Mucosa of rectum (tissue), 2 donors: ENCODE results near the gene GPR150.
A peak's percentile ranks its signal among the peaks of the same experiment; 100 is the strongest.

ENCODE experiments used
- H3K27ac ChIP-seq, 2 donors: one replicate each; pipeline ENCODE4 v1.7.0; 2013; ENCODE audit warnings: inconsistent platforms in 2 of 2, low read depth in 2 of 2, low read length in 2 of 2
- H3K27me3 ChIP-seq, 2 donors: one replicate each; pipeline ENCODE4 v1.7.0; 2013; ENCODE audit warnings: low read length in 2 of 2; ENCODE audit not compliant: control insufficient read depth in 2 of 2, insufficient read depth in 2 of 2
- H3K36me3 ChIP-seq, 2 donors: one replicate each; pipeline ENCODE4 v1.7.0; 2013; ENCODE audit warnings: low read length in 2 of 2; ENCODE audit not compliant: control insufficient read depth in 2 of 2, insufficient read depth in 2 of 2
- H3K4me1 ChIP-seq, 2 donors: one replicate each; pipeline ENCODE4 v1.7.0; 2013; ENCODE audit warnings: low read length in 2 of 2, mild to moderate bottlenecking in 1 of 2; ENCODE audit not compliant: control insufficient read depth in 2 of 2, insufficient read depth in 2 of 2
- H3K4me3 ChIP-seq, 2 donors: one replicate each; pipeline ENCODE4 v1.7.0; 2013; ENCODE audit warnings: low read length in 2 of 2
- H3K9ac ChIP-seq, 2 donors: one replicate each; pipeline ENCODE4 v1.7.0; 2013; ENCODE audit warnings: low read length in 2 of 2, low read depth in 1 of 2, mild to moderate bottlenecking in 1 of 2
- H3K9me3 ChIP-seq, 2 donors: one replicate each; pipeline ENCODE4 v1.7.0; 2013; ENCODE audit warnings: low read length in 2 of 2; ENCODE audit not compliant: control insufficient read depth in 2 of 2
- donor health status: healthy.
- donor health status: Normal muscosa, but diverticular disease.

The GPR150 gene

DNA sequence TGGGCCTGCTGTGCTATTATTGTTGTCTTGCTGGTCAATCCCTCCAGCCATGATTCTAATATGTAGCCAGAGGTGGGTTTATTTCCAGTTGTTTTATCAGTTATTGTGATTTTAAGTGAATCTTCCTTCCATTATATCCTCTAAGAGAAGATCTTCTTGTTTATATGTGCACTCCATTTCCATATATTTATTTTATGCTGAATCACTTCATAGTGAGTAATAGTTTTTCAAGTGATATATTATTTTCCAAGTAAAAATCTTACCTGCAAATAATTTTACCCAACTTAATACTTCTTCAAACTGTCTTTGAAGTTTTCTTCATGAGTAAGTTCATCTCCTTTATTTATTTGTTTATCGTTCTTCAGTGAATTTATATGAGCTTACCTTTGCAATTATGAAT lies 13.5 kb upstream of the GPR150 start:
- no peaks in the 10 kb centered on the region for H3K9me3 ChIP-seq
- no peaks in the 10 kb centered on the region for H3K4me1 ChIP-seq
- H3K27ac ChIP-seq: no peak overlapping the region
- H3K27me3 ChIP-seq: no peaks in the 10 kb centered on the region
- no peak overlapping the region for H3K4me3 ChIP-seq
- peaks cover 0 to 2% of the 10 kb centered on the region in 2 donors for H3K36me3 ChIP-seq
- H3K9ac ChIP-seq: no peak overlapping the region

DNA sequence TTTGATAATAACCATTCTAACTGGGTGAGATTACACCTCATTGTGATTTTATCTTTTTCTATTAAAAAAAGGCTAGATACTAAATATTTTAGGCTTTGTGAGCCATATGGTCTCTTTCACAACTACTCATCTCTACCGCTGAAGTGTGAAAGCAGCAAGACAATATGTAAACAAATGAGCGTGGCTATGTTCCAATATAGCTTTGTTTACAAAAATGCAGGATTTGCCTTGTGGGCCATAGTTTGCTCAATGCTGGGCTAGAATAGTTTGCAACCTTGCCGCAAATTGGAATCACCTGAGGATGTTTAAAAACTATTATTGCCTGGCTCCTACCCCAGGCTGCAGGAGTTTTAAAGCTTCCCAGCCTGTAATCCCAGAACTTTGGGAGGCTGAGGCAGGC lies 10.2 kb upstream of the GPR150 start:
- Histone ChIP-seq H3K27ac (no peak overlapping the region), H3K4me3 (no peak overlapping the region), H3K36me3 (no peaks in the 10 kb centered on the region), H3K4me1 (no peaks in the 10 kb centered on the region), H3K9ac (no peak overlapping the region), H3K9me3 (no peaks in the 10 kb centered on the region), H3K27me3 (no peaks in the 10 kb centered on the region)

GRCh38 chr5:95610546-95610945 lies 9.3 kb upstream of the GPR150 start:
- H3K4me3 ChIP-seq: no peak overlapping the region
- no peaks in the 10 kb centered on the region for H3K36me3 ChIP-seq
- no peaks in the 10 kb centered on the region for H3K9me3 ChIP-seq
- H3K27ac ChIP-seq: no peak overlapping the region
- no peaks in the 10 kb centered on the region for H3K27me3 ChIP-seq
- no peaks in the 10 kb centered on the region for H3K4me1 ChIP-seq
- H3K9ac ChIP-seq: no peak overlapping the region

DNA sequence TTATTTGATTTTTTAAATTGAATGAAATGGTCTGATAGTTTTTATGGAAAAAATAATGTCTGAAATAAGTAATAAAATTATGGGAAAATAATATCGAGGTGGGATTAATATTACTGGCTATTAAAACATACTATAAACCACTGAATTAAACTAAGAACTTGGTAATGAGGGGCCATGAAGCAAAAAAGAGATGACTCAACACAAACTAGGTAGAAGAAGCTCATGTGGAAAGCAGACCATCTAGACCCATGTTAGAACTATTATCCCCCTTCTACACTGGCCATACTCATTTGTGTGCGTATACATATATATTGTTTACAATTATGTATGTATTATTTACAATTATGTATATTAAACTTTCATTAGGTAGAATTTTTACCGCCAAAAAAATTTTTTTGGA lies 8.5 kb upstream of the GPR150 start:
- Histone ChIP-seq H3K4me1 (no peaks in the 10 kb centered on the region), H3K9me3 (no peaks in the 10 kb centered on the region), H3K4me3 (no peak overlapping the region), H3K36me3 (no peaks in the 10 kb centered on the region), H3K27me3 (no peaks in the 10 kb centered on the region), H3K27ac (no peak overlapping the region), H3K9ac (no peak overlapping the region)

DNA sequence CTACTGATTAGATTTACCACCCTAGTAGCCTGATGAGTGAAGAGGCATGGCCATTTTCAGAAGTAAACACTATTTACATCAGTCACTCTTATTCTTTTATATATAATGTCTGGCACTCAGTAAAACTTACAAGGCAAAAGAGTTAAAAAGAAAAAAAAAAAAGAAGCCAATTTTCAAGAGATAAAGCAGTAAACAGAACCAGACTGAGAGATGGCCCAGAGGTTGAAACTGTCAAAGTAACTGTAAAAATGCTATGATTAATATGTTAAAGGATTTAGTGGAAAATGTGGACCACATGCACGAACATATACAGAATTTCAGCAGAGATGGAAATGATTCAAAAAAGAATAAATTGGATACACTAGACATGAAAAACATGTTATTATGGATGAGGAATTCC lies 6.4 kb upstream of the GPR150 start:
- no peak overlapping the region for H3K9ac ChIP-seq
- no peaks in the 10 kb centered on the region for H3K27me3 ChIP-seq
- no peaks in the 10 kb centered on the region for H3K9me3 ChIP-seq
- H3K4me3 ChIP-seq: no peak overlapping the region
- no peaks in the 10 kb centered on the region for H3K4me1 ChIP-seq
- no peak overlapping the region for H3K27ac ChIP-seq
- H3K36me3 ChIP-seq: no peaks in the 10 kb centered on the region

DNA sequence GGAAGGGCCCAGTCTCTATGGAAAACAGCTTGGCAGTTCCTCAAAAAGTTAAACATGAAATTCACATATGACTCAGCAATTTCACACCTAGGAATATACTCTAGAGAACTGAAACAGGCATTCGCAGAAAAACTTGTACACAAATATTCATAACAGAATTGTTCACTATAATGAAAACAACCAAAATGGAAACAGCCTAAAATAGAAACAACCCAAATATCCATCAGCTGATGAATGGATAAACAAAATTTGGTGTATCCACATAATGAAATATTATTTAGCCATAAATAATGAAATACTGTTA lies 4.8 kb upstream of the GPR150 start:
- H3K27me3 ChIP-seq: no peaks in the 10 kb centered on the region
- H3K4me3 ChIP-seq: no peak overlapping the region
- no peak overlapping the region for H3K27ac ChIP-seq
- H3K4me1 ChIP-seq: peaks cover 2 to 9% of the 10 kb centered on the region in 2 donors
- no peaks in the 10 kb centered on the region for H3K36me3 ChIP-seq
- no peak overlapping the region for H3K9ac ChIP-seq
- no peaks in the 10 kb centered on the region for H3K9me3 ChIP-seq

DNA sequence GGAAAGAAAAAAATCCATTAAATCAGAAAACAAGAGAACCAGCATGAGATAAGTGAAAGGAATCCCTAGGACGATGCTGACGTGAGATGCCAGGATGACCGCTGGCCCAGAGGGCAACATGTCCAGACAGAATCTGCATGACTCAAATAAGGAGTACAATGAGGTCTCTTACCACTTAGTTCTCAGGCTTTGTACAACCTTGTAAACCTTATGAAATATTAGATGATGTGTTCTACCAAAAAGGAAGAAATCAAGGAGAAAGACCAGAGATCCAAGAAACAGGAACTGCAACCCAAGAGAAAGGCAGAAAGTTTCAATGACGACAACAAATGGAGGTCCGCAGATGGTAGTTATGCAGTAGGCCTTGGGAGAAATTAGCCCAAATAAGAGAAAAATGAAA lies 2.8 kb upstream of the GPR150 start:
- H3K9ac ChIP-seq: no peak overlapping the region
- no peaks in the 10 kb centered on the region for H3K36me3 ChIP-seq
- no peaks in the 10 kb centered on the region for H3K9me3 ChIP-seq
- peaks cover 7 to 13% of the 10 kb centered on the region in 2 donors for H3K4me1 ChIP-seq
- H3K27me3 ChIP-seq: no peaks in the 10 kb centered on the region
- no peak overlapping the region for H3K27ac ChIP-seq
- H3K4me3 ChIP-seq: no peak overlapping the region

GRCh38 chr5:95619096-95619495 lies 791 bp upstream of the GPR150 start:
- peak overlapping the region in 1 of 2 donors; percentile 58 for H3K9ac ChIP-seq

DNA sequence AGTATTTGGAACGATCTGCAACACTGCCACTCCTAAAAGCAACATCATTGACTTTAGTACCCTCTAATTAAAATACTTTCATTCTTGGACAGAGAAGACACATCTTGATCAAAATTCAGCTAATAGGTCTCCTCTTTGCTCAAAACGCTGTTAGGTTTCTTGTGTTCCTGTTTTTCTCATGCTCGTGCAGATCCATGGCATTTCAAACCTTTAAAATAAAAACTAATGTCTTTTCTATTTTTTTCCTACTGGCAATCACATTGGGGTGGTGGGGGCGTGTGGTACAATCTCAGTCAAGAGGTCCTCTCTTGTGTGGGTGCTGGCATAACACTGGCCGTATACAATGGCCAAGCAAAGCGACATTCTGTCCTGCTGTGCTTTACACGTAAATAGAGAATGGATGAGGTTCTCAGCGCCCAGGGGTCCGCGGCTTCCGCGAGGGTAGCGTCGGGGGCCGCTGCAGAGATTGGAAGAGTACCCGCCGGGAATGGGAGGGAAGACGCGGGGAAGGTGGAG lies 315 bp upstream of the GPR150 start:
- no peak overlapping the region for H3K27ac ChIP-seq
- peaks cover 7 to 13% of the 10 kb centered on the region in 2 donors for H3K4me1 ChIP-seq
- H3K4me3 ChIP-seq: peak overlapping the region; percentile 68 to 80

More at GRCh38 chr5:95619096-95619495, 791 bp upstream of the GPR150 start:
- no peaks in the 10 kb centered on the region for H3K36me3 ChIP-seq
- no peaks in the 10 kb centered on the region for H3K27me3 ChIP-seq
- no peaks in the 10 kb centered on the region for H3K9me3 ChIP-seq
- H3K4me1 ChIP-seq: peaks cover 7 to 13% of the 10 kb centered on the region in 2 donors
- no peak overlapping the region for H3K27ac ChIP-seq
- peak overlapping the region in 1 of 2 donors; percentile 80 for H3K4me3 ChIP-seq

GRCh38 chr5:95620870-95621838 lies 1.3 kb downstream of the GPR150 start:
- Histone ChIP-seq H3K4me3 (peak overlapping the region; percentile 66 to 68), H3K27me3 (no peaks in the 10 kb centered on the region), H3K9me3 (no peaks in the 10 kb centered on the region), H3K9ac (peak overlapping the region in 1 of 2 donors; percentile 58), H3K36me3 (no peaks in the 10 kb centered on the region), H3K27ac (peak overlapping the region; percentile 11 to 57), H3K4me1 (peaks cover 7 to 13% of the 10 kb centered on the region in 2 donors)

More for the DNA sequence above, 315 bp upstream of the GPR150 start:
- no peaks in the 10 kb centered on the region for H3K36me3 ChIP-seq
- H3K27me3 ChIP-seq: no peaks in the 10 kb centered on the region
- no peaks in the 10 kb centered on the region for H3K9me3 ChIP-seq
- H3K9ac ChIP-seq: peak overlapping the region; percentile 52 to 58
